Esophagus muscularis mucosa (tissue), 3 donors: ENCODE data around the gene MRPS21.

ENCODE experiments used
- CTCF ChIP-seq, 3 experiments: fragments of 200-600 bp in 2 of 3; fragments of 450-650 bp in 1 of 3; sonication (generic) in 2 of 3; IDR thresholded peaks; one replicate each; pipeline ENCODE4 v1.5.1; 2017 to 2019; ENCODE audit warnings: antibody characterized with exemption in 3 of 3, mild to moderate bottlenecking in 2 of 3, moderate library complexity in 1 of 3
- POLR2A ChIP-seq: fragments of 450-650 bp; IDR thresholded peaks from one replicate; pipeline ENCODE4 v1.6.1; 2017; ENCODE audit warnings: antibody characterized with exemption, moderate library complexity, mild to moderate bottlenecking, low read depth
- POLR2AphosphoS5 ChIP-seq, 2 donors: sonication (generic); formaldehyde crosslinking; IDR thresholded peaks; one replicate each; pipeline ENCODE4 v1.6.1; 2017; ENCODE audit warnings: antibody characterized with exemption in 2 of 2

GRCh38 chr1:150288822-150289221, 4.8 kb upstream of the MRPS21 start:
- TF ChIP-seq CTCF (IDR thresholded peaks at IDR 0.05) (no peak), POLR2AphosphoS5 (IDR thresholded peaks at IDR 0.05) (no peak), POLR2A (no peak)
